Epithelial cell of esophagus (primary cell): Measurements from ENCODE around the gene RFC4.

Experiments used
- DNase-seq: peaks from one replicate; pipeline ENCODE4 v3.0.0; 2010; ENCODE audit warnings: low read depth
- H3K4me3 ChIP-seq: 2 replicates; pipeline ENCODE4 v1.5.1; 2011; ENCODE audit warnings: mild to moderate bottlenecking, low read length, control low read depth
- CTCF ChIP-seq: IDR thresholded peaks from 2 replicates; pipeline ENCODE4 v1.5.1; 2011; ENCODE audit warnings: low read depth, mild to moderate bottlenecking, low read length, control low read depth, inconsistent platforms; ENCODE audit not compliant: insufficient read depth; ENCODE audit errors: missing control alignments

RFC4 gene

GRCh38 chr3:186784820-186785494, 21.3 kb downstream of the RFC4 start:
- no peak for TF ChIP-seq CTCF
- DNase-seq = no peak
- H3K4me3 ChIP-seq = peak overlapping the region; percentile 100

DNA sequence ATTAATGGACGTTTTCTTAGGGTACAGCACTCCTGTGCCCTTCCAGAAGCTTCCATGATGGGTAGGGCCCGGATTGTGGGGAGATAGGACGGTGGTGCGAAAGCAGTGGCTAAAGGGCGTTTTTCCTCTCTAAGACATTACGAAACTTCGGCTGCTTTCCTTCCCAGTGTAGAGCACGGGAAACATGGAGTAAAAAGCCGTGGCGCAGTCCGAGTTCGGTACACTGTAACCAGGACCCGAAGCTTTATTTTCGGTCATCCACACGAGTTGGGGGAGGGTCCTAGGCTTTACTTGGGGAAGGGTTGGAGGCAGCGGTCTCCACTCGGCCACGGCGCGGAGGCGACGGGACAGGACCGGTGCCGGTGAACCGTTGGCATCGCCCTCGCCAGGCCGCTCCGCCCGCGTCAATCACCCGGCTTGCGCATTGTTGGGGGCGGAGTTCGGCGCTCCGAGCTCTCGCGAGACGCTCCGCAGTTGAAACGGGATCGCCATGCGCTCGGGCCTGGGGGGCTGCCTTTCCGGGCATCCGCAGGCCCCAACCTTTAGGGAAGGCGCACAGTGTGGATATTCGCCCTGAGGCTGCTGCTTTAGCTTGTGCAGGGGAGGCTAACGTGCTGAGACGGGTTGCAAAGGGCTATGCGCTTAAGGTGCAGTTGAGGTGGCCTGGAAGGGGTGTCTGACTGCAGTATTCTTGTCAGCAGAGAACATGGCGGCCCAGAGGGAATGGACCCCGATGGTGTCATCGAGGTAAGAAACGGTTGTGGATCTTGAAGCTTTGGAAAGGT, 22.4 kb downstream of the RFC4 start:
- peak; percentile 73 for DNase-seq

GRCh38 chr3:186783058-186783730, 23.1 kb downstream of the RFC4 start, which contains the start of gene EIF4A2:
Gene EIF4A2, plus strand, starts transcription at chr3:186783577. Its CDS starts 34 bp downstream, at chr3:186783611.
- TF ChIP-seq CTCF = no peak
- H3K4me3 ChIP-seq = peak within 1 kb of the TSS; percentile 100

More for the DNA sequence above, 22.4 kb downstream of the RFC4 start:
- H3K4me3 ChIP-seq = peak overlapping the region; percentile 100
- no peak for TF ChIP-seq CTCF

DNA sequence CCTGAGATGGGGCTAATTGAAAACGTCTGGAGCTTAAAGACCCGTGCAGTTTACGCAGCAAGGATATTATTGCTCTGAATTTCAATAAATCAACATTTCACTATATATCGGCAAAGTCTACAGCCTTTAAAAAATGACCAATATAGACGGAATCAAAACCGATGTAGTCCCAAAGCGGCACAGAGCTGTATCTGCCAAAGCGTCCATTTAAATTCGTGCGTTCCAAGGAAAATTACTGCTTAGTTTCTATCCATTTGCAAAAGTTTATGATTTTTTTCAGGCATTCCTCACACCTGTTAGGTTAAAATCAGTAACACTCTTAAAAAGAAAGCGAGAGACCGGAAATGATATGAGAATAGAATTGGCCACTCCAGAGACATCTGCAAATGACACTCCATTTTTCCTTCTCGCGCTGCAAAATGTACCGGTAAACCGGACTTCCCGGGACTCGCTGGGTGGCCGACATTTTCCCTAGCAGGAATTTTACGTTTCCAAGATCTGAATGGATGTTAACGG, 23.7 kb downstream of the RFC4 start:
- DNase-seq = no peak
- no peak for TF ChIP-seq CTCF
- H3K4me3 ChIP-seq = peak overlapping the region; percentile 100

More at GRCh38 chr3:186783058-186783730, 23.1 kb downstream of the RFC4 start, which contains the start of gene EIF4A2:
- peak; percentile 91 for DNase-seq

- no peak for TF ChIP-seq CTCF
- H3K4me3 ChIP-seq = no peak overlapping the region
- DNase-seq = no peak
Measured at GRCh38 chr3:186779204-186779603, 27.1 kb downstream of the RFC4 start.

DNA sequence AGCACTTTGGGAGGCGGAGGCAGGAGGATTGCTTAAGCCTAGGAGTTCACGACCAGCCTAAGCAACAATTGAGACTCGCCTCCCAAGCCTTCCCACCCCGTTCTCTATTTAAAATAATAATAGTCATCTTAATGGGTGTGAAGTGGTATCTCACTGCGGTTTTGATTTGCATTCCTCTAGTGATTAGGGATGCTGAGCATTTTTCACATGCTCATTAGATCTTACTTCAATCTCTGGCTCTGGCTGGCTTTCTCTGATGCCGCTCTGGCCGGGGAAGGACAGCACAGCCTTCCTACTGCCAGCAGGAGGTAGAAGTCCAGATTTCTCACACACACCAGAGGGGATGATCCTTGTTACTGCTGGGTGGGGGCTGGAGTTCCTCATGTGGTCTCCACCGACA, 30.3 kb downstream of the RFC4 start:
- TF ChIP-seq CTCF = no peak
- DNase-seq = no peak
- H3K4me3 ChIP-seq = no peak overlapping the region
